GM23338 (cell line): Measurements from ENCODE around the gene PAQR9.

Experiments used
- EZH2 ChIP-seq: fragments of 200-600 bp; sonication (generic); IDR thresholded peaks from one replicate; pipeline ENCODE4 v1.8.0; 2017; ENCODE audit warnings: antibody characterized with exemption, mild to moderate bottlenecking, low read depth; ENCODE audit not compliant: unreplicated experiment
- TF ChIP-seq, protein P1 (sequence below), 2 experiments: fragments of 200-600 bp in 1 of 2; sonication (generic) in 1 of 2; conservative IDR thresholded peaks; 2 replicates each; pipeline versions ENCODE4 v1.5.1 to v1.6.1; 2016 to 2017; ENCODE audit warnings: antibody characterized with exemption in 2 of 2, low read depth in 2 of 2, mild to moderate bottlenecking in 2 of 2, moderate library complexity in 1 of 2

DNA sequence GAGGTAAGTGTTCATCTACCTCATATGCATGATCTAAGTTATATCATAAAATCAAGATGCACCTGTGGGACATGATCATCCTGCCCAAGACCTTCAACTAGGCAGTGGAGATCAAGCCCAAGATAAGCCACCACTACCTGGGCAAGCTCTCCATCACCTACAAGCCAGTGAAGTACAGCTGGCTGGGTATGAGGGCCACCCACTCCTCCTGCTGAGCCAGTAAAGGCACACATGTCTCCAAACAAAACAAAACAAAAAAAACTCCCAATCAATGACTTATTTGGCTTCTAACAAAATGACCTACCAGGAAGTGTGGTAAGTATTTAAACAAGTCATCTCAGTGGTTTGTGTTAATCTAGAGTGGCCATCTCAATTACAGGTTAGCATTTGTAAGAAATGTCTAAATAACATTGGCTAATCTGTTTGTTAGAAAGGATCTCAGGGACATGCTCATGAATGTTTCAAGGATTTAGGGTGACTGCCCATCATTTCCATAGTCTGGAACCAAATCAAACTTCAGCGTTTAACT lies 3.1 kb downstream of the PAQR9 start:
- no peak for TF ChIP-seq EZH2
- TF ChIP-seq, protein P1, sequence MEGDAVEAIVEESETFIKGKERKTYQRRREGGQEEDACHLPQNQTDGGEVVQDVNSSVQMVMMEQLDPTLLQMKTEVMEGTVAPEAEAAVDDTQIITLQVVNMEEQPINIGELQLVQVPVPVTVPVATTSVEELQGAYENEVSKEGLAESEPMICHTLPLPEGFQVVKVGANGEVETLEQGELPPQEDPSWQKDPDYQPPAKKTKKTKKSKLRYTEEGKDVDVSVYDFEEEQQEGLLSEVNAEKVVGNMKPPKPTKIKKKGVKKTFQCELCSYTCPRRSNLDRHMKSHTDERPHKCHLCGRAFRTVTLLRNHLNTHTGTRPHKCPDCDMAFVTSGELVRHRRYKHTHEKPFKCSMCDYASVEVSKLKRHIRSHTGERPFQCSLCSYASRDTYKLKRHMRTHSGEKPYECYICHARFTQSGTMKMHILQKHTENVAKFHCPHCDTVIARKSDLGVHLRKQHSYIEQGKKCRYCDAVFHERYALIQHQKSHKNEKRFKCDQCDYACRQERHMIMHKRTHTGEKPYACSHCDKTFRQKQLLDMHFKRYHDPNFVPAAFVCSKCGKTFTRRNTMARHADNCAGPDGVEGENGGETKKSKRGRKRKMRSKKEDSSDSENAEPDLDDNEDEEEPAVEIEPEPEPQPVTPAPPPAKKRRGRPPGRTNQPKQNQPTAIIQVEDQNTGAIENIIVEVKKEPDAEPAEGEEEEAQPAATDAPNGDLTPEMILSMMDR (conservative IDR thresholded peaks at IDR 0.05; ENCODE audit: low read depth in 2 of 2): no peak
